Endometrium (tissue), 2 donors: Measurements from ENCODE around the gene CCL21.

ENCODE experiments used
- FAIRE-seq: peaks from 2 replicates; lab custom pipeline; 2012; peaks lifted over from hg19 to GRCh38; lab: Jason Lieb, UNC
- donor health status: control.
- donor health status: control.

CCL21 gene

GRCh38 chr9:34669809-34670562 is 40.0 kb downstream of the CCL21 start:
- no peak for FAIRE-seq

- peak; percentile 18 for FAIRE-seq
Measured at GRCh38 chr9:34665381-34666250, 44.3 kb downstream of the CCL21 start.

GRCh38 chr9:34665067-34665380 is 44.9 kb downstream of the CCL21 start:
- no peak for FAIRE-seq

- FAIRE-seq, result no peak
Measured at GRCh38 chr9:34664281-34665066, 45.5 kb downstream of the CCL21 start.

GRCh38 chr9:34663303-34663605 is 46.7 kb downstream of the CCL21 start:
- no peak for FAIRE-seq

- no peak for FAIRE-seq
Measured at GRCh38 chr9:34662526-34663302, 47.2 kb downstream of the CCL21 start, which contains the start of gene CCL27. CCL27 (minus strand) TSS chr9:34662657; CDS start chr9:34662633, 24 bp downstream.

GRCh38 chr9:34659592-34660253 is 50.2 kb downstream of the CCL21 start:
- FAIRE-seq, result no peak
